Neural cell (in vitro differentiated cells): ENCODE results near the gene DMXL2. TPM values are rescaled to one million over a fixed set of nuclear protein-coding genes. Genes with fewer than 3 reads are reported as not detected.

ENCODE experiments used
- H2AFZ ChIP-seq: fragments of 200-600, 300-800 bp; sonication (generic), shearing (Covaris generic); 2 replicates; pipeline ENCODE4 v1.6.0; 2014; ENCODE audit warnings: low read depth, mild to moderate bottlenecking, antibody characterized with exemption, low read length, moderate library complexity
- H3F3A ChIP-seq: fragments of 200-600 bp; shearing (Covaris generic); 2 replicates; pipeline ENCODE4 v1.6.1; 2016; ENCODE audit warnings: mild to moderate bottlenecking, moderate library complexity, mixed read lengths, antibody characterized with exemption, low read length; ENCODE audit not compliant: insufficient read depth, poor library complexity, severe bottlenecking
- H3K27ac ChIP-seq: fragments of 200-600, 300-800 bp; sonication (generic), shearing (Covaris generic); 2 replicates; pipeline ENCODE4 v1.5.1; 2014; ENCODE audit warnings: mild to moderate bottlenecking, low read length, moderate library complexity
- H3K27me3 ChIP-seq: fragments of 300-800, 200-600 bp; sonication (generic), shearing (Covaris generic); 2 replicates; pipeline ENCODE4 v1.6.0; 2014; ENCODE audit warnings: mild to moderate bottlenecking, low read depth, low read length, moderate library complexity; ENCODE audit not compliant: insufficient read depth
- H3K36me3 ChIP-seq: fragments of 300-800, 200-600 bp; sonication (generic), shearing (Covaris generic); 2 replicates; pipeline ENCODE4 v1.5.1; 2014; ENCODE audit warnings: mild to moderate bottlenecking, antibody characterized with exemption, low read length, moderate library complexity; ENCODE audit not compliant: insufficient read depth
- H3K4me2 ChIP-seq: fragments of 300-800, 200-600 bp; sonication (generic), shearing (Covaris generic); 2 replicates; pipeline ENCODE4 v1.6.0; 2014; ENCODE audit warnings: mild to moderate bottlenecking, low read length
- H3K4me3 ChIP-seq: fragments of 300-800, 200-600 bp; sonication (generic), shearing (Covaris generic); 2 replicates; pipeline ENCODE4 v1.5.1; 2014; ENCODE audit warnings: mild to moderate bottlenecking, low read length, moderate library complexity
- H3K79me2 ChIP-seq: fragments of 200-600 bp; shearing (Covaris generic); replicated peaks from 2 replicates; pipeline ENCODE4 v1.6.0; 2014; ENCODE audit warnings: mild to moderate bottlenecking, low read length, moderate library complexity; ENCODE audit not compliant: insufficient read depth
- H3K9ac ChIP-seq: fragments of 300-800, 200-600 bp; sonication (generic), shearing (Covaris generic); 2 replicates; pipeline ENCODE4 v1.6.1; 2016; ENCODE audit warnings: mild to moderate bottlenecking, low read length, mixed read lengths
- H3K9me2 ChIP-seq: fragments of 200-600 bp; shearing (Covaris generic); 2 replicates; pipeline ENCODE4 v1.6.1; 2016; ENCODE audit warnings: mild to moderate bottlenecking, low read length, mixed read lengths; ENCODE audit not compliant: insufficient read depth
- H3K9me3 ChIP-seq: fragments of 200-600, 300-800 bp; sonication (generic), shearing (Covaris generic); 2 replicates; pipeline ENCODE4 v1.6.1; 2016; ENCODE audit warnings: mild to moderate bottlenecking, mixed run types, low read length, moderate library complexity, mixed read lengths
- H4K20me1 ChIP-seq: fragments of 200-600 bp; shearing (Covaris generic); 2 replicates; pipeline ENCODE4 v1.6.1; 2016; ENCODE audit warnings: mild to moderate bottlenecking, mixed run types; ENCODE audit not compliant: insufficient read depth
- EZH2 ChIP-seq: fragments of 200-600, 300-800 bp; shearing (Covaris generic), sonication (generic); IDR thresholded peaks from 2 replicates; pipeline ENCODE4 v1.6.1; 2014; ENCODE audit warnings: antibody characterized with exemption, low read length, borderline replicate concordance, mild to moderate bottlenecking; ENCODE audit not compliant: insufficient read depth, poor library complexity, severe bottlenecking
- MXI1 ChIP-seq: fragments of 450-650 bp; conservative IDR thresholded peaks from 2 replicates; pipeline ENCODE4 v1.6.1; 2014; ENCODE audit warnings: antibody characterized with exemption, mild to moderate bottlenecking; ENCODE audit not compliant: poor library complexity, severe bottlenecking
- POLR2AphosphoS5 ChIP-seq: IDR thresholded peaks from 2 replicates; pipeline ENCODE4 v1.6.1; 2012
- RAD21 ChIP-seq: fragments of 450-650 bp; conservative IDR thresholded peaks from 2 replicates; pipeline ENCODE4 v1.6.1; 2014; ENCODE audit warnings: antibody characterized with exemption, mild to moderate bottlenecking, moderate library complexity
- REST ChIP-seq: IDR thresholded peaks from 2 replicates; pipeline ENCODE4 v1.6.1; 2012; ENCODE audit warnings: borderline replicate concordance
- SMC3 ChIP-seq: fragments of 450-650 bp; conservative IDR thresholded peaks from 2 replicates; pipeline ENCODE4 v1.6.1; 2014; ENCODE audit warnings: antibody characterized with exemption, mild to moderate bottlenecking, moderate library complexity; ENCODE audit not compliant: poor library complexity
- TAF1 ChIP-seq: IDR thresholded peaks from 2 replicates; pipeline ENCODE4 v1.6.1; 2012; ENCODE audit warnings: low read depth
- polyA plus RNA-seq: library from polyadenylated mRNA; depleted of rRNA; stranded (reverse); fragments of >200 nt; gene quantifications from 2 replicates; pipeline ENCODE4 v1.2.3, GENCODE V29; 2014
- TF ChIP-seq, protein P1 (sequence below): fragments of 450-650 bp; IDR thresholded peaks from 2 replicates; pipeline ENCODE4 v1.5.1; 2014; ENCODE audit warnings: antibody characterized with exemption, mild to moderate bottlenecking, moderate library complexity; ENCODE audit not compliant: poor library complexity, severe bottlenecking

DMXL2 gene
- polyA plus RNA-seq, 1 donor from 2014 or later: 176 TPM

DNA sequence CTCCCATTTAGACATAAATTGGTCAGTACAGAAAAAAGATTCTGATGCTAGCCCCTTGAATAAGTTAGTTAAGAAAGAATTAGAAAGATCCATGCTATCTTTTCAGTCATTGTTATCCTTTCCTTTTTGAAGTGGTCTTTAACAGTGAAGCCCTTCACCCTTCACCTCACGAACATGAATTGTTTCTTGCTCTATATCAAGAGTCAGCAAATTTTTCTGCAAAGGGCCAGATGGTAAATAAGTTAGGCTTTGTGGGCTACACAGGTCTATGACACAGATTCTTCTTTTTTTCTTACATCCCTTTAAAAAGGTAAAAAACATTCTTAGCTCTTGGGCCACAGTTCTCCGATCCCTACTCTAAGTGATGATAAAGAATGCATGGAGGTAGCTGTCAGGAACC lies 74.9 kb downstream of the DMXL2 start:
- H3K27me3 ChIP-seq: no peaks in the 10 kb centered on the region
- no peaks in the 10 kb centered on the region for H3K79me2 ChIP-seq
- TF ChIP-seq SMC3 (no peak), MXI1 (no peak), REST (no peak)
- H3K4me2 ChIP-seq: no peak overlapping the region
- no peak overlapping the region for H3K9ac ChIP-seq
- H4K20me1 ChIP-seq: no peaks in the 10 kb centered on the region
- no peak overlapping the region for H3K4me3 ChIP-seq
- H3K36me3 ChIP-seq: no peaks in the 10 kb centered on the region
- no peaks in the 10 kb centered on the region for H3F3A ChIP-seq
- H2AFZ ChIP-seq: no peak overlapping the region
- H3K9me2 ChIP-seq: no peaks in the 10 kb centered on the region
- no peak overlapping the region for H3K27ac ChIP-seq
- H3K9me3 ChIP-seq: no peaks in the 10 kb centered on the region

DNA sequence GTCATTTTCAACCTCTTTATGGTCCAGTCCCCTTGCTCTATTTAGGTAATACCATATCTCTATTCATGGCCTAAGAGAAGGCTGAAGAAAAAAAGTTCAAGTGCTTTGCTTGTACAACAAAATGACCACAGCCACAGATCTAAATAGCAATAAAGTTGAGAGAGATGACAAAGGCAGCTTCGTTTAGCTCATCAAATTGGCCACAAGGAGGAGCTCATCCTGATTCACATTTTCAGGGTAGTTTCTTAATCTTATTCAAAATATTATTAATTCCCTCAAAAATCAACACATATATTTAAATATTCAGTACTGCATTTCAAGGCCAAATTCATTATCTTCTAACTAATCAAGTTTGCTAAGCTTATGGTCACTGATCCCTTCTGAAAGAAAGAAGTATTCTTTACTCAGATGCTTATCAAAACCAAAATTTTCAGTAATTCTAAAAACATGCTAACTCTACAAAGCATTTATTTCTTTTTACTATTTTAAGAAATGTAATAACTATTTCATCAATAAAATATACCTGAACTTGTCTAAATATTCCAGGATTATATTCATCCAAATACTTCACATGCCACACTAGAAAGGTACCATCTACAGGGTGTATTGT lies 85.5 kb downstream of the DMXL2 start:
- Histone ChIP-seq H3K4me3 (no peak overlapping the region), H4K20me1 (no peaks in the 10 kb centered on the region), H3K4me2 (no peak overlapping the region), H3K9me3 (no peaks in the 10 kb centered on the region), H3K27me3 (no peaks in the 10 kb centered on the region), H3F3A (no peaks in the 10 kb centered on the region), H3K9me2 (no peaks in the 10 kb centered on the region), H3K79me2 (no peaks in the 10 kb centered on the region), H3K27ac (no peak overlapping the region), H2AFZ (no peak overlapping the region), H3K9ac (no peak overlapping the region), H3K36me3 (peaks cover 4% of the 10 kb centered on the region)
- TF ChIP-seq, protein P1, sequence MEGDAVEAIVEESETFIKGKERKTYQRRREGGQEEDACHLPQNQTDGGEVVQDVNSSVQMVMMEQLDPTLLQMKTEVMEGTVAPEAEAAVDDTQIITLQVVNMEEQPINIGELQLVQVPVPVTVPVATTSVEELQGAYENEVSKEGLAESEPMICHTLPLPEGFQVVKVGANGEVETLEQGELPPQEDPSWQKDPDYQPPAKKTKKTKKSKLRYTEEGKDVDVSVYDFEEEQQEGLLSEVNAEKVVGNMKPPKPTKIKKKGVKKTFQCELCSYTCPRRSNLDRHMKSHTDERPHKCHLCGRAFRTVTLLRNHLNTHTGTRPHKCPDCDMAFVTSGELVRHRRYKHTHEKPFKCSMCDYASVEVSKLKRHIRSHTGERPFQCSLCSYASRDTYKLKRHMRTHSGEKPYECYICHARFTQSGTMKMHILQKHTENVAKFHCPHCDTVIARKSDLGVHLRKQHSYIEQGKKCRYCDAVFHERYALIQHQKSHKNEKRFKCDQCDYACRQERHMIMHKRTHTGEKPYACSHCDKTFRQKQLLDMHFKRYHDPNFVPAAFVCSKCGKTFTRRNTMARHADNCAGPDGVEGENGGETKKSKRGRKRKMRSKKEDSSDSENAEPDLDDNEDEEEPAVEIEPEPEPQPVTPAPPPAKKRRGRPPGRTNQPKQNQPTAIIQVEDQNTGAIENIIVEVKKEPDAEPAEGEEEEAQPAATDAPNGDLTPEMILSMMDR: peak; percentile 27
- no peak for TF ChIP-seq MXI1

DNA sequence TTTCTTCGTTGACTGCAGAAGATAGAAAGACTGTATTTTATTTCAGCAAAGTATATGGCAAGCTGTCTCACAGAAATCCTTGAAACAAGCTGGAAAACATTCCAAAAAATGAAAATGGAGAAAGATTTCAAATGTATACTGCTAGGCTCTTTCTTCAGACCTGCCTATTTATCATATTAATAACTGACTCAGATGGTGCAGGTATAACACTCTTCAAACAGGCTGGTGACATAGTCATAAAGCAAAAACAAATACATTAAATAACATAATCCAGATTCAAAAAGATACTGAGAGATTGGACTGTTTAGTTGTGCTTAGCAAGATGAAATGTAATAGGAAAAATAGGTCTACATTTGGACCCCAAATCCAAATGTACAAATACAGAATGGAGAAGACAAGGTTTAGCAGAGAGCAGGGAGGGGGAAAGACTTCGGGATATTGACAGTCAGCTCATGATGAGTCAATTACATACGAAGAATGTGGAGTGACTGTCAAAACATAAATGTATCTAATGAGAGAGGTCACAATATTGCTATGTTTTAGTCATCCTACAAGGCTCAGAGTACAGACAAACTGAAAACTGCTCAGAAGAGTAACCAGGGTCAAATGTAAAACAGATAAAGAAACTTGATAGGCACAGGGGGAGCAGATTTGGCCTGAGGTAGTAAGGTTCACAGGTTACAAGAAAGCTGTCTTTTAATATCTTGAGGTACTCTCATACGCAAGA lies 88.7 kb downstream of the DMXL2 start:
- Histone ChIP-seq H2AFZ (no peak overlapping the region), H3K36me3 (peaks cover 9% of the 10 kb centered on the region), H4K20me1 (no peaks in the 10 kb centered on the region), H3K27me3 (no peaks in the 10 kb centered on the region), H3K27ac (no peak overlapping the region), H3F3A (no peaks in the 10 kb centered on the region), H3K9me3 (peaks cover 10% of the 10 kb centered on the region), H3K4me2 (no peak overlapping the region), H3K79me2 (no peaks in the 10 kb centered on the region), H3K4me3 (no peak overlapping the region), H3K9me2 (no peaks in the 10 kb centered on the region), H3K9ac (no peak overlapping the region)
- TF ChIP-seq POLR2AphosphoS5 (no peak), TAF1 (no peak), RAD21 (no peak), EZH2 (no peak)
